ENCODE results near the gene CDH23.

GRCh38 chr10:71467569-71468362 is 71.0 kb downstream of the CDH23 start:
- TF ChIP-seq ELF4 (IDR thresholded peaks at IDR 0.05) (no peak), SP1 (IDR thresholded peaks at IDR 0.05) (no peak), BHLHE40 (IDR thresholded peaks at IDR 0.05; ENCODE audit: borderline replicate concordance) (no peak), SUZ12 (IDR thresholded peaks at IDR 0.05) (no peak), FOXK2 (IDR thresholded peaks at IDR 0.05) (no peak), HDGF (IDR thresholded peaks at IDR 0.05; ENCODE audit: borderline replicate concordance) (no peak), ARNT (IDR thresholded peaks at IDR 0.05) (no peak), CTBP1 (IDR thresholded peaks at IDR 0.05; ENCODE audit: borderline replicate concordance) (no peak)

All from HEK293T (cell line).